NCI-H2081 (cell line): ENCODE measurements around the gene AUTS2.

ENCODE experiments used
- DNase-seq, 2 experiments: peaks; one replicate each; lab custom pipeline; 2025; lab: John Stamatoyannopoulos, UW

Gene AUTS2

DNA sequence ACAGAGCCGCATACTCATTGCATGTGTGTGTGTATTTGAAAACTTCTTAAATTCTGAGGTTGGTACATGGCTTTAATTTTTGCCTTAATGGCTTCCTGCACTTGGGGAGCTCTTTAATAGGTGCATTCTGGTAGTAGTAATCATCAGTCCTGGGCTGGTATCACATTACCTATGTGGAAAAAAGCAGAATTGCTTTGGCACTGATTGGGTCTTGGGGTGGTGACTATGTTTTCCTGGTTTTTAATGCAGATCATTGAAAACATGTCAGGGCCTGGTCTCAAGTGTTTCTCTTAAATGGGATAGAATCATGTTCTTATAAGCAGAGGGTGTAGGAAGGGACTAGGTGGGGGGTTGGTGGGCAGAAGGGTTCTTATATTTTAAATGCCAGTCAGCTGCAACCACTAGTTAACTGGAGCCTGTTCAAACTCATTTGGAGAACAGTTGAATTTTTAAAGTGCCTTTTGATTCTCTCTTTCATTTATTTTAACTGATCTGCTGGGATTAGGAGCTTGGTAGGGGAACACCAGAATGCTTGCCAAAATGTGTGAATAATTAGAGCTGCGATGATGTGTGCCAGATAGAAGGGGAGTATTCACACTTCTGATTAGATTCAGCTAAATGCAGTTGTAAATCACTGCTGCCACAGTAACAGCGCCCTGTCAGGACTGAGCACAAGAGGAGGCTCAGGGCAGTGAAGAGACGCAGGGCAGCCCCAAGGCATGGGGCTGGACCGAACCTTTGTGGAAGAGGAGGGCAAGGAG, 900.1 kb downstream of the AUTS2 start:
- peak; percentile 79 to 86 for DNase-seq

DNA sequence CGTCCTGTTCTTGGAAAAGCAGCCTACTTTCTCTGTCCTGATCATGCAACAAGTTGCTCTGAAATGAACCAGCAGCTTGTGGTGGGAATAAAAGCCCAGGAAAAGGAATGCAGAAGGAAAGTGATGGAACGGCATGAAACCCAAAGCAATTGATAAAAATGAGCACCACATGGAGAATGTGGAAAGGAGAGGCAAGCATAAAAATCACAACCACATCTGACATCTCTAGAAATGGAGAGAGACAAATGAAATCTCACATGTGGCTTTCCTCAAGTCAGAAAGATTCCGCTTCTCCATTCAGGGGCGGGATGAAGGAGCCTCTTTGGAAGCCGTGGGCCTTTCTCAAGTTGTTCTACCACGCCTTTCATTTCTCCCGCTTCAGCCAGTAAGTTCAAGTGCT, 902.0 kb downstream of the AUTS2 start:
- DNase-seq, result no peak

DNA sequence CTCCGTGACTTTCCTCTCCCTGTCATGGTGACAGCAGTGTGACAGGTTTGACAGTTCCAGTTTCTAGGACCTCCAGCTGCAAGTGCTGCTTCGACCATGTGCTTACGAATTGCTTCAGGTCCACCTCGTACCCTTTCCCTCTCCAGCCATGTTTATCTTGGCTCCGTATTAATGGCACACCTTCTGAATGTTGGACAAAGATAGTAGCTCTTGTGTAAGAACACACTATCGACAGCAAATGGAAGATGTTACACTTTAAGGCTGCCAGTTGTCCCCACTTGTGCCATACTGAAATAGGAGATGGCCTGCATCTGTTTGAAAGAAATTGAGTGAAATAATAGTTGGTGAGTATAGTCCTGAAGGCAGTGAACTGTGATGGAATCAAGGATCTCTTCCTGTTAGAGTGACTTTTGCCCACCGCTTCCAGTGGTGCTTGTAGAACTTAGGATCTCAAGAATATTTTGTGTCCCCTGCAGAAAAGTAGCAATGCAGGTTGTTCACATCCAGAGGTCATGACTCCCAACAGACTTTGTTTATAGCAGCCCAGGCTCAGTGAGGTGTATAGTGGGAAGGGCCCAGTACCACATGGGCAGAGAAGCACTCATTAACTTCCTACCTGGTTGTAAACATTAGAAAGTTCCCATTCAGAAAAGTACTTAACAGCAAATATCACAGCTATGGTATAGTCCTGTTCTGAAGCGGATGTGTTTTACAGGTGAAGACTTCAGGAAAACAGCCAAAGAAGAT, 904.0 kb downstream of the AUTS2 start:
- no peak for DNase-seq

DNA sequence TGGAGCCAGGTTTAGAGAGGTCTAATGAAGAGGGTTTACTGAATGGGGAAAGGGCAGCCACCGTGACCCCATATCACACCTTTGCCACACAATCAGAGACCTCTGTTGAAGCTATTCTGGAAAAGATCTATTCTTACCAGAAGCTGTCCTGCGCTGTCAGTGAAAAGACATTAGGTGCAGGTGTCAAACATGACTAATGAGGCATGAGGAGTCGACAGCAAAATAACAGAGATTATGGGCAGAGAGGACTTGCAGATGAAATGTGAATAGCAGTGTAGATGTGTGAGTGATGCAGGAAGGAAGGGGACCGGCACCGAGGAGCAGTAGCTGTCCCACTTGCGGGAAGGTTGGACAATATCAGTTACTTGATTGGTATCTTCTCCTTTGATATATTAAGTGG, 906.0 kb downstream of the AUTS2 start:
- no peak for DNase-seq

DNA sequence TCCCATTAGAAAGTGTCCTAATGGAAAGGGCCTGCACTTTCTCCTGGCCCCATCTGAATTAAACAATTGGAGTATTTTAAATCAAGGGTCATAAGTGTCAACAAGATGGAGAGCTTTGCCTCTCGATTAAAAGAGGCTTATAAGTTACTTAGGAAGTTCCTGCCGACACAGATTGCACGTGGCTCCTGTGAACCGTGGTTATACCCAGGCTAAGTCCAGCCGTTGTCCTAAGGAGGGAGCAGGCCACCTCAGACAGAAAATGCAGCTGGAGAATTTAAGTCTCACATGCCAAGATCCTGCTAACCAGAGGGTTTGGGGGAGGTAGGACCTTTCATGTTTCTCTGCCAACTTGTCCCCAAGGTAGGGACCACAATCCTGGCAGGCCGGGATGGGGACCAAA, 907.2 kb downstream of the AUTS2 start:
- no peak for DNase-seq

DNA sequence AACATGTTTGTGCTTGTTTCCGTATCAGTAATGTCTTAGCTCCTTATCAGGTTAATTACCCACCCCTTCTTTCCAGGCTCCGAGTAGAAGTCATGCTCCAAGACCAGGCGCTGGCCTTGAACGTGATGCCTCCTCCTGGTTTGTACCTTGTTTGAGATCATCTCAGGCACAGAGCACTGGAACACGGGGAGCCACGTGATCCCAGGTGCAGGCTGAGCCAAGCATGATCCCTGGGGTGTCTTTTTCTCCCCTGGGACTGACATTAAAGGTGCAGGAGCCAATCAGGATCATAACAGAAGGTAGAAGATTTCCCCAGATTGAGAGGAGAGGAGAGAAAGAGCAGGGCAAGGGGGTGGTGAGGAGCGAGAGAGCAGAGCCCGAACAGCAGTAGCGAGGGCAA, 907.6 kb downstream of the AUTS2 start:
- no peak for DNase-seq

DNA sequence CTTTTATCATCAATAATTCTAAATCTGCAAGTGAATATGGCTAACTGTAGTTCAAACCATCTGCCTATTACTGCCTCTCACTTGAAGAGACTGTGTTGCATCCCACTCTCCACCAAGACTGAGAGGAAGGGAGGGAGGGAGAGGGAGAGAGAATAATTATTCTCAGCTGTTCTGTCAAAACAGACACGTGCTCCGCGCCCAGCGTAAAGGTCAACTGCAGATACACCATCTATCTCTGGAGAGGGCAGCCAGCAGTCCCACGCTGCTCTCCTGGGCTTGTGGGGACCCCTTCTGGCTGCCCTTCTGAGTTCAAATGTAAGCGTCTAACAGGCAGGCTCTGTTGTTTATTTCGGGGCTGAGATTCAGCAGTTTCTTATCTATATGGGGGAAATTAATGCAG, 908.2 kb downstream of the AUTS2 start:
- no peak for DNase-seq

DNA sequence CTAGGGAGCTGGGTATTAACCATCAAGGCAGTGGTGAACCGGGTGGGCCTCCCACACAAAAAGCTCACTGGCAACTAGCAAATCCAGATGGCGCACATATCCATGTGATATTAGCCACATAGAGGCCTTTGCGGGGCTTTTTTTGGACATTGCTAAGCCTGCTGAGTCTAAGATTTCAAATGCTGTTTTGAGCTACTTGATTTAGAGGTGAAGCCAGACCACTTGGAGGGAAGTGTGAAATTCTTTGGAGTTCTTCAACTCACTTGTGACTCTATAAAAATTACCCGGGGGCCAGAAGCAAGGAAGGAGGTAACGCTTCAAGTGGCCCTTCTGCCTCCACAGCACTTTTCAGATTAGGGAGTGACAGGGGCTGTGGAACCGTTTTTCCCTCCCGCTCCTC, 913.9 kb downstream of the AUTS2 start:
- DNase-seq, result no peak

DNA sequence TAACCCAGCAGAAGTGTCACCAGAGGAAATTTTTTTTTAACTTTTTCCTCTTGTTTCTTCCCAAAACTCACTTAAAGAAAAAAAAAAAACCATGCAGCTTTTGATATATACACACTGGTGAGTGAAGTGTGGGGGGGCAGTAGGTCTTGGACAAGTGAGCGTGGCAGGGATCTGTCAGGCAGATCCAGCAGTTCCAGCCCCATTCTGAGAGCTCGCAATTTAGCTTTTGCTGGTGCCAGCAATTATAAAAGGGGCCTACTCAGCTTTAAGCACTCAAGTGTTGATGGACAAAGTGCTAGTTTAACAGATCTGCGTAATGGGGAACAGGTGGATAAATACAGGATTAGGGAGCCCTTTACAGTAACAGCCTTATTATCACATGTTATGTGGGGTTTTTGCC, 914.5 kb downstream of the AUTS2 start:
- peak; percentile 59 to 91 for DNase-seq

DNA sequence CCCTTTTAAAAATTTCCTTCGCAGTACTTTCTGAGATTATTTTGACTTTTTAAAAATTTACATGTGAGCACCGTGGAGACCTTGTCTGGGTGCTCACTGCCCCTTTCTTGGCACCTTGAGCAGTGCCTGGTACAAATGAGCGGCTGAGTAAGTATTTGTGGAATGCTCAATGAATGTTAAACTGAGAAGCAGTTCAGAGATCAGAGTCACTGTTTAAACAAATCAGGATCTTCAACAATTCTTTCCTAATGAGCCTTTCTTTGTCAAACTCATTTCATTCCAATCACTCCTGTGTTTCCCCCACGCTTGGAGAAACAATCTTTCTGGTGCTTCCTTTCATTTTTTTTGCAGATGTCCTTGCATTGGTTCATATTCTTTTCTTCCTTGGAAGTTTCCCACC, 922.3 kb downstream of the AUTS2 start:
- DNase-seq, result no peak

DNA sequence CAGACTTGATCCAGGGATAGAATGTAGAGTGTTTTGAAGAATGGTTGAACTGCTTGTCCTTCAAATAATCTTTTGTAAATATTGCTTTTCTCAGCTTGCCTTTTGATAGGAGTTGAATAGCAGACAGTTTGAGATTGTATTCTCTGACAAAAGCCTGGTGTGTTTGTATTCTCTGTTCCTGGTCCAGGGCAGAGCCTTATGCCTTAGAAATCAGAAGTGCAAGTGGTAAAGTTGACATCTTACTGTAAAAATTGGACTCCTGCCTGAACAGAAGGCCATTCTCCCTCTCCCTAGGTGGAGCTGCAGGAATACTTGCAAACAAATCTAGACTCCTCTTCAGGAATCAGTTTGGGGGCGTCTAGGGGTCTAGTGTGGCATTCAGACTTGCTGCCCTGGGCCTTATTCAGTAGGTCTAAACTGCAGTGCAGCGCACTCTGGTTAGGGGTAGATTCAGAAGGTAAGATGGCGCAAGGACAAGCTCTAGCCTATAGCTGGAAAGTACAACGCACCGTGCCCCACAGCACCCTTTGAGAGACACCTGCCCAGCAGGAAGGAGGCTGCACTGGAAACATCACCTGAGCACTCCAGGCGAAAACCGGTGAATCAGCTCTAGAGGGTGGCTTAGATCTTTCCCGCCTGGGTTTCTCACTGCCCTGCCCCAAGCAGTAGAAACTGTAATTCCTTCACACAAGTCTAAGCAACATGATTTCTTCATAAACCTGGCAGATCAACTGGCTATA, 925.1 kb downstream of the AUTS2 start:
- DNase-seq, result no peak

DNA sequence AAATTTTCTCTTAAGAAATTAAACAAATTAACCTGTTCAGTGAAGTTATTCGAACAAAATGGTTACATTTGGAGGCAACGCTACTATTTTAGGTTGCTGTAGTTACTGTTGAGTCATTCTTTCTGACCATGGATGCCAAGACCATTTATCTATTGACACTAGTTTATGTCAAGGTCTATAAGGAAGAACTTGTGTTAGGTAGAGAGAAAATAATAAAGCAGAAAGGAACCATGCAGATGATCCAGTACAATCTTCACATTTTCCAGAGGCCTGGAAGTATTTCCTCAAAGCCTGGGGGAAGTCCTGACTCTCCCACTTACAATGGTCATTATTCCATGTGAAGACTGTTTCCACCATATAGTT, 925.7 kb downstream of the AUTS2 start:
- DNase-seq, result no peak

DNA sequence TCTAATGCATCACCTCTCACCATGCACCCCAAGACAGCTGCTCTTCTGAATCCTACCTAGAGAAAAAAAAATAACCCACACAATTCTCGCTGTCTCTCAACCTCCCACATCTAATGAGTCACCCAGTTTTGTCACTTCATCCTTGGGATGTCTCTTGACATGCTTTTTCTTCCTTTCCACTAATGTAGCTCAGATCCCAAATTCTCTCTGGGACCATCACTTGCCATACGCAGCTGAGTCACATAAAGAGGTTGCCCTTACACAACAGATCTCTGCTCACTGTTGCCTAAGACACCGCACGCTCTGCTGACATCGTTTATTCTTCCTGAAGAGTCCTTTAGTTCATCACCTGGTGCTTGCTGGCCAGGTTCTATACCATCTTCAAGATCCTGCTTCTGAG, 927.7 kb downstream of the AUTS2 start:
- DNase-seq, result no peak

DNA sequence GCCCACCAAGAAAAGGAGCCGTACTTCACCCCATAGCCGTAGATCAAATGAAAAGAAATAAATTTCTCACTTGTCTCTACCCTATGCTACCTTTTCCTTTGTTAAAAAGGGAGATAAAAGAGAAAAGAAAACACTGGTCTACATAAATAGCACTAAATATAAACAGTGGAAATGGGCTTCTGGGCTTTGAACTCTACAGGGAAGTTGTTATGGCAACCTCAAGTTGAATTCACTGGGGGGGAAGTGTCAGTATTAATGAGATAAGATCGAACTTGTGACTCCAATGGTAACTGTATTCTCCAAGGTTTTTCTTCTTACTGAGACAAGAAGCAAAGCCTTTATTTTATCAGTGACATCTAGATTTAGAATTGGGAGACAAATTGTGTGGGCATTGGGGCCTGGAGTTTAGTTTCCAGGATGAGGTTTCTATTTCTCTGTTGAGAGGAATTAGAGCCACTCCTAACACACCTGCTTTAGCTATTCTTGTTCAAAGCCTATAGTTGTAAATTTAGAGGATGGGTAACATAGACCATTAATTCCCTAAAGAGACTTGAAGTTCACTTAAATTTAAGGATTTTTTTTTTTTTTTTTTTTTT, 929.3 kb downstream of the AUTS2 start:
- no peak for DNase-seq

DNA sequence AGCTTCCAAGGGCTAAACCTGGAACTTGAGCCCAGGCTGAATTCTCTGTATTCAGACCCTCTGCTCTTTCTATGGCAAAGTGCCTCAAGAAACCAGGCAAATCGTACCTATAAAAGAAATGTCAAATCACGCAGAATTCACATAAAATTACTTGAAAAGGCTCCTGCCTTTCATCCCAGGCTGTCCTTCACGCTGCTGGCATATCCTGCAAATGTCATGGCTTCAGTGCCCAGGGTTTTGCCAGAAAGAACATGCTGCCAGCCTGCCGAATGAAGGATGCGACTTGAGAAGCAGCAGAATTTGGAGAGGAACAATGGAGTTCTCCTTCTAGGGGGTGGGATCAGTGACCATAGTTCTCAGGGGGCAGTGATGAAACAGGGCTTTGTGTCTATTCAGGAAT, 931.2 kb downstream of the AUTS2 start:
- DNase-seq, result no peak

DNA sequence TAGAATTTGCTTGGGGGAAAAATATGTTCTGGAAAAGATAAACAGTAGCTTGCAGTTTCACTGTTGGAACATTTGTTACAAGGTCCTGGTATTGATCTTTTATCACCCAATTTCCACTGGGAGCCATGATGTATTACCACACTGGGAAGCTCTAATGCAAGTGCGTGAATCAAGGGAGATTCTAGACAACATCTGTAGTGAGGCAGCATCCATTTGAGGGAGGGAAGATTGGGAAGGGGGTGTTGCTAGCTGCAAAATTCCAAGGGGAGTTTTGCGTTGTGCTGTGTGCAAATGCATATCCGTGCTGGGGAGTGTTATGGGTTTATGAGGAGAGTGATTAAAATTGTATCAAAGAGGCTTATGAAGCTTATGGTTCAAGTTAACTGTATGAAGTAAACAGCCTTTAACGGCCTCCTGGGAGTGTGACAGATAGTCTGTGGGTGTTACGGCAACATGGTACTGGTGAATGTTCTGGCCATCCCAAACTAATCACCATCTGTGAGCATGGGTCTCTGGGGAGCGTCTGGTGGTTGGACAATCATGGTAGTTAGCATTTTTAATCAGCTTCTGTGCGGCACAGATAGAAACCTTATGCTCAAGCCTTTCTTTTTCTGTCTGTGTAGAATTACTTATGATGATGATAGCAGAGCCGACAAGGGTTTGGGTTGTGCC, 931.8 kb downstream of the AUTS2 start:
- DNase-seq, result no peak

DNA sequence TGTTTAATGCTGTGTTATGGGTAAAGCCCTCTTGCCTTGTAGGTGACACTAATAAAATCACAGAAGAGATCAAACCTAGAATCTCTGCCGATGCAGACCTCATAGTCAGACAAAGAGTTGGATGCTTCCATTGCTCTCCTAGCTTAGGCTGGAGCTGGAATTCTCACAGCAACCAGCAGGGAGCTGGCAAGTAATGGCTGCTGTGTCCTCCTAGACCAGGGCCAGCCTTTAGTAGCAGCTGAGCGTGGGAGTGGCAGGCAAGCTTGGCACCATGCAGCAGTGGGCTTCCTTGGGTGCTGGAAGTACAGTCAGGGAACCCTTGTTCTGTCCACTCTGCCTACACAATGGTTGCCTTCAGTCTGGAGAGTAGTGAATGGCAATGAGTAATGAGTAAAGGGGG, 935.3 kb downstream of the AUTS2 start:
- no peak for DNase-seq

DNA sequence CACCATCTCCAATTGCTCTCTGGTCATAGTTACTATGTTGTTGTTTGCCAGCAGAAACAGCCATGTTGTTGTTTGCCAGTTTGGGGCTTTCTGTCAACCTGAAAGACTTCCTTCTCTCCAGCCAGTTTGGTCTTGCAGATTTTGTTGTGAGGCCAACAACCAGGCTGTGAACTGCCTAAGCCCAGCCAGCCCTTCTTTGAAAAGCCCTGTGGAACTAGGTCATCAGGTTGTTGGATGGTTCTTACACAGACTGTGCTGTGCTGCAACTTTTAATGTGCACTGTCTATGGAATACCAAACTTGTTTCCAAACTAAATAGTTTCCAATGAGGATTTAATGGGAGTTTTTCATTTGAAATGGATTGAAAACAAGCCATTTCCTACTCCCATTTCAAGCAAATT, 940.9 kb downstream of the AUTS2 start:
- DNase-seq, result no peak

DNA sequence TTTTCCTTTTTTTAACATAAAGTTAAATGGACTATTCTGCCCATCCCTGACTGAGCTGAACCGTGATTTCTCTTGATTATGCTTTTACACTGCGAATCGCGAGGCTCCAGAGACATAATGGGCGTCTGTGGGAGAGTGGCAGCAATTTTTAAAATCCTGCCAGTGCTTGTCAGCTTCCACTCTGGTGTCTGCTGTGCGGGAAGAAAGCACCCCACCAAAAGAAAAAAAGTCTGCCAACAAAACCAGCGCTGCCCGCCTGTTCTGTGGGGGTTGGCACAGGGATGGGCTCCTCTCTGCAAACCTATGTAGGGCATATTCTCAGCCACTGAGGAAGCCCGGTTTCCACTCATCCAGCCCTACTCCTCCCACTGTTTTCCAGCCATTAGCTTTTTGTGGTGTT, 941.3 kb downstream of the AUTS2 start:
- DNase-seq, result no peak

DNA sequence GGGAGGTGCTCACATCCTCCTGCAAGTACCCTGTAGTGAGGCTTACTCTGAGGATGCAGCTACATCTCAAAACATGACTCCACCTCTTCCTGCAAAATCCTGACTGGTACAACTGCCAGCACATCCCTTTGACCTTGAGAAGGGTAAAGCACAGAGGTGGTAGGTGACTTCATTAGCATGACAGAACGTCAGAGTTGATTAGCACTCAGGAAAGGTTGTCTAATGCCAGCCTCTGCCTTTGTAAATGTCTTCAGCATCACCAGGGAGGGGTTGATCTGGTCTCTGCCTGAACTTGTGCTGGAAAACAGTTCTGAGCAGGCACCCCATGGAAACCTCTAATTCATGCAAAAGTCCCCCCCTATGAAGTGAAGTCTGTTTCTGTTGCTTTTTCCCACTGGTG, 942.4 kb downstream of the AUTS2 start:
- DNase-seq, result no peak

DNA sequence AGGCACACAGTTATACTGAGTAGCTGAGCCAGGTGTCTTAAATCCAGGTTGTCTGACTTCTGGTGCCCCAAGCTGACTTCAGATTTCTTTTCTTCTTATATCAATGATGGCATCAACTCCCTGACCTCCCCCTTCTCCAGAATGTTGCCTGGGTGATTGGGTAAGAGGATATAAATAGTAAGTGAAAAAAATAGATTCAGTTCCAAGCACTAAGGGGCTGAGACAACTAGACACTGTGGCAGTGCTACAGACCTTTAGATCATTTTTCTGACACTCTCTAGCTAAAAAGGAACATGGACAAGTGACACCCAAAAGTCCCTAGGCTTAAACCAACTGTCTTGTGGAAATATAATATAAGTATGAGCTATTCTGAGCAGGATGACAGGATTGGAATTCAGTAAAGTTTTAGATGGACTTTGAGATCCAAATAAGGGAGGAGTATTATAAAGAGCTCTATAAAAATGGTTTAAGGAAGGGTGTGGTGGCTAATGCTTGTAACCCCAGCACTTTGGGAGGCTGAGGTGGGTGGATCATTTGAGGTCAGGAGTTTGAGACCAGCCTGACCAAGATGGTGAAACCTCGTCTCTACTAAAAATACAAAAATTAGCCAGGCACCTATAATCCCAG, 944.6 kb downstream of the AUTS2 start:
- no peak for DNase-seq

DNA sequence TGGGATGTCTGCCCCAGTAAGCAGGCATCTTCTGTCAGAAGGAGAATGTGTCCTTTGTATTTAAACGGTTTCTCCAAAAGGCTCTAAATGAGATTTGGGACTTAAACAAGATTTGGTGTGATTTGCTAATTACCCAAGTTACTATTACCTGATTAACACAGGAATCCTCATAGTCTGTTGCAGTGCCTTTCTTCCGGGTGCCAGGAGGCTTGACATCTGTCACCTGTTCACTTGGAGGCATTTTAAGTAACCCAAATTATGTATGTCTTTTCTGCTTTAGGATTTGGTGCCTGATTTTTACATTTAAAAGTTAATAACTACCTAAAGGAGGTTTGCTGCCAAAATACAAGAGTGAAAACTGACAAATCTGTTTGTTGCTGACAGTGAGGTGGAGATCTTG, 945.7 kb downstream of the AUTS2 start:
- DNase-seq, result no peak
